H1 (cell line): ENCODE results near the gene LCN9. TPM values are rescaled to one million over a fixed set of nuclear protein-coding genes. Genes with fewer than 3 reads are reported as not detected.

Experiments used
- CTCF ChIA-PET: fragments of 300-600 bp; sonication (Branson Sonifier 250); formaldehyde crosslinking; loops from one replicate; lab custom pipeline; 2021; ENCODE audit not compliant: partially characterized antibody; lab: Charles Lee
- POLR2A ChIA-PET: fragments of 300-600 bp; sonication (Branson Sonifier 250); formaldehyde crosslinking; loops from one replicate; lab custom pipeline; 2021; ENCODE audit warnings: inconsistent platforms; ENCODE audit not compliant: partially characterized antibody; lab: Charles Lee
- DNase-seq, 2 experiments: peaks; one replicate each; pipeline versions ENCODE4 v3.0.0 to v3.0.0-alpha.2; 2010 to 2022; ENCODE audit warnings: low spot score in 2 of 2, low read depth in 1 of 2, mixed read lengths in 1 of 2
- FAIRE-seq: peaks from 2 replicates; lab custom pipeline; 2011; peaks lifted over from hg19 to GRCh38; lab: Jason Lieb, UNC
- H2AFZ ChIP-seq: 2 replicates; pipeline ENCODE4 v1.8.1; 2012; ENCODE audit warnings: low read length, inconsistent platforms
- H2AK5ac ChIP-seq: 2 replicates; pipeline ENCODE4 v1.6.1; 2013; ENCODE audit warnings: low read depth, low read length
- H2BK120ac ChIP-seq: replicated peaks from 2 replicates; pipeline ENCODE3; 2013; ENCODE audit warnings: low read depth, low read length, inconsistent platforms
- H2BK12ac ChIP-seq: 2 replicates; pipeline ENCODE4 v1.6.1; 2013; ENCODE audit warnings: low read depth, low read length
- H2BK15ac ChIP-seq: 2 replicates; pipeline ENCODE4 v1.6.1; 2013; ENCODE audit warnings: low read length
- H2BK20ac ChIP-seq: 2 replicates; pipeline ENCODE4 v1.6.1; 2013; ENCODE audit warnings: low read length
- H2BK5ac ChIP-seq: 2 replicates; pipeline ENCODE4 v1.6.1; 2013; ENCODE audit warnings: low read depth, low read length
- H3K14ac ChIP-seq: 2 replicates; pipeline ENCODE4 v1.6.1; 2013; ENCODE audit warnings: inconsistent platforms; ENCODE audit not compliant: insufficient read length
- H3K18ac ChIP-seq: 2 replicates; pipeline ENCODE4 v1.6.1; 2013; ENCODE audit warnings: low read length; ENCODE audit errors: extremely low read depth
- H3K23ac ChIP-seq: 2 replicates; pipeline ENCODE4 v1.6.1; 2013; ENCODE audit warnings: inconsistent platforms; ENCODE audit not compliant: insufficient read length
- H3K23me2 ChIP-seq: 2 replicates; pipeline ENCODE4 v1.6.1; 2013; ENCODE audit warnings: low read depth, low read length
- H3K27ac ChIP-seq: 2 replicates; pipeline ENCODE4 v1.6.1; 2011; ENCODE audit warnings: low read depth, low read length, inconsistent platforms
- H3K27me3 ChIP-seq, 4 experiments: replicated peaks in 1 of 4; 1 replicate in 1 of 4; 2 replicates in 3 of 4; pipeline versions ENCODE4 v1.6.1 to v1.8.1; 2011 to 2013; ENCODE audit warnings: low read length in 3 of 4, mild to moderate bottlenecking in 3 of 4, inconsistent platforms in 2 of 4, mixed read lengths in 2 of 4, moderate library complexity in 1 of 4; ENCODE audit not compliant: control insufficient read depth in 3 of 4, insufficient read depth in 3 of 4; ENCODE audit errors: extremely low read depth in 1 of 4
- H3K36me3 ChIP-seq, 4 experiments: 2 replicates each; pipeline versions ENCODE4 v1.6.1 to v1.8.1; 2011 to 2013; ENCODE audit warnings: mild to moderate bottlenecking in 4 of 4, low read length in 3 of 4, moderate library complexity in 2 of 4, control low read depth in 1 of 4, inconsistent platforms in 1 of 4; ENCODE audit not compliant: insufficient read depth in 4 of 4, control insufficient read depth in 2 of 4
- H3K4ac ChIP-seq: replicated peaks from 2 replicates; pipeline ENCODE3; 2013; ENCODE audit warnings: low read length, low read depth, mixed read lengths, inconsistent platforms; ENCODE audit not compliant: insufficient read length
- H3K4me1 ChIP-seq, 4 experiments: replicated peaks in 1 of 4; 1 replicate in 1 of 4; 2 replicates in 3 of 4; pipeline versions ENCODE4 v1.6.1 to v1.8.1; 2011 to 2013; ENCODE audit warnings: low read length in 3 of 4, inconsistent platforms in 2 of 4, mixed read lengths in 1 of 4; ENCODE audit not compliant: insufficient read depth in 4 of 4, control insufficient read depth in 3 of 4
- H3K4me2 ChIP-seq, 2 experiments: 2 replicates each; pipeline versions ENCODE4 v1.6.1 to v1.8.1; 2011 to 2013; ENCODE audit warnings: low read depth in 2 of 2, low read length in 2 of 2, control low read depth in 1 of 2, inconsistent platforms in 1 of 2, mild to moderate bottlenecking in 1 of 2; ENCODE audit not compliant: insufficient read depth in 1 of 2
- H3K4me3 ChIP-seq, 4 experiments: fragments of 200-600, 300-600 bp in 1 of 4; sonication (generic), shearing (Covaris generic), sonication (Bioruptor Twin) in 1 of 4; 2 replicates each; pipeline versions ENCODE4 v1.5.1 to v1.8.1; 2011 to 2016; ENCODE audit warnings: low read length in 4 of 4, low read depth in 3 of 4, control low read depth in 2 of 4, inconsistent platforms in 2 of 4, mild to moderate bottlenecking in 2 of 4, mixed read lengths in 1 of 4, moderate library complexity in 1 of 4; ENCODE audit not compliant: insufficient read depth in 2 of 4; ENCODE audit errors: extremely low read depth in 1 of 4
- H3K56ac ChIP-seq: replicated peaks from 2 replicates; pipeline ENCODE3; 2013; ENCODE audit warnings: low read depth, mild to moderate bottlenecking, mixed read lengths, low read length, inconsistent platforms; ENCODE audit not compliant: insufficient read length
- H3K79me1 ChIP-seq: 2 replicates; pipeline ENCODE4 v1.6.1; 2013; ENCODE audit warnings: low read depth, low read length, control low read depth
- H3K79me2 ChIP-seq, 2 experiments: 2 replicates each; pipeline versions ENCODE4 v1.6.1 to v1.8.1; 2012 to 2013; ENCODE audit warnings: low read length in 2 of 2, mild to moderate bottlenecking in 2 of 2, inconsistent platforms in 1 of 2; ENCODE audit not compliant: insufficient read depth in 2 of 2, control insufficient read depth in 1 of 2
- H3K9ac ChIP-seq, 4 experiments: replicated peaks in 1 of 4; 1 replicate in 1 of 4; 2 replicates in 3 of 4; pipeline versions ENCODE4 v1.6.1 to v1.8.1; 2011 to 2013; ENCODE audit warnings: low read depth in 3 of 4, low read length in 3 of 4, control low read depth in 2 of 4, mild to moderate bottlenecking in 2 of 4, moderate library complexity in 2 of 4, inconsistent platforms in 1 of 4; ENCODE audit errors: extremely low read depth in 1 of 4
- H3K9me3 ChIP-seq, 2 experiments: 2 replicates each; pipeline versions ENCODE4 v1.6.1 to v1.8.1; 2012 to 2013; ENCODE audit warnings: mild to moderate bottlenecking in 2 of 2, moderate library complexity in 2 of 2, control low read depth in 1 of 2, inconsistent platforms in 1 of 2, low read depth in 1 of 2, low read length in 1 of 2, mixed read lengths in 1 of 2; ENCODE audit not compliant: insufficient read depth in 2 of 2
- H4K20me1 ChIP-seq, 2 experiments: replicated peaks in 1 of 2; 2 replicates each; pipeline versions ENCODE3 to v1.8.1; 2011 to 2013; ENCODE audit warnings: inconsistent platforms in 2 of 2, low read length in 2 of 2, mild to moderate bottlenecking in 1 of 2; ENCODE audit not compliant: insufficient read depth in 2 of 2, control insufficient read depth in 1 of 2
- H4K5ac ChIP-seq: 2 replicates; pipeline ENCODE4 v1.6.1; 2013; ENCODE audit warnings: low read length, low read depth, mixed read lengths, inconsistent platforms; ENCODE audit not compliant: insufficient read length
- H4K8ac ChIP-seq: 2 replicates; pipeline ENCODE4 v1.8.0; 2013; ENCODE audit warnings: mild to moderate bottlenecking, moderate library complexity, low read length, inconsistent platforms; ENCODE audit not compliant: insufficient read depth; ENCODE audit errors: extremely low read depth
- H4K91ac ChIP-seq: replicated peaks from 2 replicates; pipeline ENCODE3; 2013; ENCODE audit warnings: low read length, mixed read lengths, inconsistent platforms; ENCODE audit not compliant: insufficient read length
- BACH1 ChIP-seq: IDR thresholded peaks from 2 replicates; pipeline ENCODE4 v1.6.1; 2012; ENCODE audit warnings: low read length, improper control_type of control experiment
- KDM5A ChIP-seq: fragments of 200-600 bp; IDR thresholded peaks from 2 replicates; pipeline ENCODE4 v1.7.1; 2012; ENCODE audit warnings: mild to moderate bottlenecking, low read length, inconsistent platforms, mixed read lengths
- POLR2AphosphoS5 ChIP-seq: IDR thresholded peaks from 2 replicates; pipeline ENCODE4 v1.6.1; 2011; ENCODE audit warnings: low read depth, low read length
- WGBS, 2 experiments: shearing (Covaris generic) in 1 of 2; methylation state at CpG; one replicate each; pipeline versions ENCODE4 v1.1.6 to v1.1.7; 2013 to 2015; ENCODE audit warnings: low lambda C conversion rate in 2 of 2, mixed read lengths in 2 of 2, inconsistent platforms in 1 of 2, low coverage in 1 of 2, missing lambda C conversion rate in 1 of 2; ENCODE audit not compliant: insufficient replicate concordance in 2 of 2, insufficient coverage in 1 of 2, insufficient read length in 1 of 2; ENCODE audit errors: extremely low coverage in 1 of 2, missing lambda C conversion rate in 1 of 2; 5-methylcytosine and 5-hydroxymethylcytosine counted together
- polyA plus RNA-seq, 7 experiments: library from polyadenylated mRNA; depleted of rRNA in 3 of 7; stranded (reverse) in 5 of 7; unstranded in 2 of 7; fragments of >200 nt in 5 of 7; fragments of 200-250 nt in 2 of 7; gene quantifications; 1 replicate in 5 of 7; 2 replicates in 1 of 7; 4 replicates in 1 of 7; pipeline versions ENCODE4 v1.2.1 to v1.2.3, GENCODE V29; 2011 to 2013; ENCODE audit warnings: missing spikeins in 2 of 7, mixed read lengths in 2 of 7
- total RNA-seq: library from RNA; stranded (reverse); fragmentation: NEBNext Ultra II Directional; extraction: Animal tissue kit (Norgen Biotek cat#: 25700); gene quantifications from 2 replicates; pipeline ENCODE4 v1.2.1, GENCODE V29; 2021

The LCN9 gene
- total and polyA plus RNA-seq, 2 of the 8 experiments (the other 6 are each of a cell fraction or from before 2014, with no cell fraction given): 2.3 to 3.1 TPM

- H4K20me1 ChIP-seq: no peaks in the 10 kb centered on the region
- no peak overlapping the region for H3K4ac ChIP-seq
- 72% methylated on average over 5 of the region's 5 CpGs; no CpG with 5 or more reads in 1 of the 2 experiments for WGBS, 2 experiments
- no peak overlapping the region for H3K14ac ChIP-seq
- H3K9ac ChIP-seq: peak overlapping the region in 1 of 4 experiments; percentile 25; a peak in 1 of 7 replicates
- H4K8ac ChIP-seq: no peak overlapping the region
- no peak overlapping the region; the same call in 1 of the 2 replicates for H2AK5ac ChIP-seq
- no peak overlapping the region for H3K23ac ChIP-seq
- ChIA-PET POLR2A (interaction anchor here (0.9 kb wide), 1 partner anchor 9 kb away, joined by 3 read pairs; no protein-coding TSS in a partner anchor), CTCF (no interaction called here)
- no peak overlapping the region for H2BK120ac ChIP-seq
- H3K23me2 ChIP-seq: no peaks in the 10 kb centered on the region; the same call in 1 of the 2 replicates
- TF ChIP-seq POLR2AphosphoS5 (0 out of 2 replicates have a peak, but pooled peaks have one; percentile 28), KDM5A (no peak), BACH1 (no peak)
- no peak overlapping the region for H3K4me3 ChIP-seq
- peak overlapping the region; percentile 42; the same call in 1 of the 2 replicates for H2AFZ ChIP-seq
- H2BK12ac ChIP-seq: peak overlapping the region; percentile 92; the same call in 1 of the 2 replicates
- H2BK5ac ChIP-seq: peak overlapping the region; percentile 90
- no peak overlapping the region for H3K56ac ChIP-seq
- 0 out of 4 replicates have a peak overlapping the region, but pooled peaks of 1 of the 2 experiments have one; percentile 3 for H3K4me2 ChIP-seq
- no peak overlapping the region for H4K5ac ChIP-seq
- H3K18ac ChIP-seq: peak overlapping the region; percentile 80; the same call in 1 of the 2 replicates
- H2BK20ac ChIP-seq: peak overlapping the region; percentile 91
- peak overlapping the region; percentile 51; the same call in 1 of the 2 replicates for H3K27ac ChIP-seq
- FAIRE-seq: peak; percentile 13
- no peak for DNase-seq
- H3K9me3 ChIP-seq: no peaks in the 10 kb centered on the region
- H3K27me3 ChIP-seq: no peaks in the 10 kb centered on the region
- peaks cover 0 to 14% (median 2%) of the 10 kb centered on the region in 4 experiments; a peak in 4 of 7 replicates for H3K4me1 ChIP-seq
- H4K91ac ChIP-seq: peak overlapping the region; percentile 87
- no peaks in the 10 kb centered on the region for H3K79me1 ChIP-seq
- H3K36me3 ChIP-seq: no peaks in the 10 kb centered on the region
- H3K79me2 ChIP-seq: no peaks in the 10 kb centered on the region
- no peak overlapping the region for H2BK15ac ChIP-seq
Measured at GRCh38 chr9:135644631-135645218, 18.4 kb upstream of the LCN9 start.
